Measurements from ENCODE around the gene HIPK2.

DNA sequence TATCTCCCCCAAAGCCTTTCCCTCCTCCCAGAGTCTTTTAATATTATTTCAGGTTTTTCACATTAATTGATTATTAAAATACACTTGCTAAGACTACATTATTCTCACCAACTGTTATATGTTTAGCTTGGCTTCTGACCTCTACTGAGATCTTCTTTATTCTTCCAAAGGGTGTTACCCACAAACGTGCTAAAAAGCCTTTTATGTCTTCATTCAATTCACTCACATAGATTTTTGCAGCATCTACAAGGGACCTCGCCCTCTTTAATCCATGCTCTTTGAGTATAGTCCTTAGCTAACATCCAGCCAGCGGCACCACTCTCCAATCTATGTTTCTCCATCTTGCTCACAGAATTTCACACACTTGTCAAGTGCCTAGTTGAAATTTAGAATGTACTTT is 115.9 kb downstream of the HIPK2 start:
- TF ChIP-seq POLR2A (IDR thresholded peaks at IDR 0.05) (no peak), POLR2AphosphoS5 (IDR thresholded peaks at IDR 0.05) (no peak)
- TF ChIP-seq, protein P1, sequence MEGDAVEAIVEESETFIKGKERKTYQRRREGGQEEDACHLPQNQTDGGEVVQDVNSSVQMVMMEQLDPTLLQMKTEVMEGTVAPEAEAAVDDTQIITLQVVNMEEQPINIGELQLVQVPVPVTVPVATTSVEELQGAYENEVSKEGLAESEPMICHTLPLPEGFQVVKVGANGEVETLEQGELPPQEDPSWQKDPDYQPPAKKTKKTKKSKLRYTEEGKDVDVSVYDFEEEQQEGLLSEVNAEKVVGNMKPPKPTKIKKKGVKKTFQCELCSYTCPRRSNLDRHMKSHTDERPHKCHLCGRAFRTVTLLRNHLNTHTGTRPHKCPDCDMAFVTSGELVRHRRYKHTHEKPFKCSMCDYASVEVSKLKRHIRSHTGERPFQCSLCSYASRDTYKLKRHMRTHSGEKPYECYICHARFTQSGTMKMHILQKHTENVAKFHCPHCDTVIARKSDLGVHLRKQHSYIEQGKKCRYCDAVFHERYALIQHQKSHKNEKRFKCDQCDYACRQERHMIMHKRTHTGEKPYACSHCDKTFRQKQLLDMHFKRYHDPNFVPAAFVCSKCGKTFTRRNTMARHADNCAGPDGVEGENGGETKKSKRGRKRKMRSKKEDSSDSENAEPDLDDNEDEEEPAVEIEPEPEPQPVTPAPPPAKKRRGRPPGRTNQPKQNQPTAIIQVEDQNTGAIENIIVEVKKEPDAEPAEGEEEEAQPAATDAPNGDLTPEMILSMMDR (IDR thresholded peaks at IDR 0.05), result no peak
